Activated CD8-positive, alpha-beta memory T cell treated with anti-CD3 and anti-CD28 coated beads for 1 hour (primary cell): Measurements from ENCODE around the gene NR1H4.
"Not testable (repeated sequence)": the region's sequence is repeated elsewhere in the genome, so short reads cannot be mapped to it uniquely, and the experiment has no call there.

Experiments
- DNase-seq, 2 donors: peaks; one replicate each; pipeline ENCODE4 v3.0.0-alpha.2; 2020; ENCODE audit warnings: low read depth in 1 of 2; ENCODE audit errors: extremely low read depth in 1 of 2

NR1H4 gene

GRCh38 chr12:100473716-100474150, at the start of gene NR1H4:
TSS of gene NR1H4 (plus strand) at chr12:100473866. CDS start at chr12:100493324, 19,458 bp downstream.
- no peak for DNase-seq

GRCh38 chr12:100426145-100426544, 47.5 kb upstream of the NR1H4 start:
- DNase-seq: no peak

- DNase-seq: no peak
These were observed 46.6 kb upstream of the NR1H4 start for GRCh38 chr12:100427078-100427477.

- DNase-seq: not testable (repeated sequence)
These were observed 43.4 kb upstream of the NR1H4 start for GRCh38 chr12:100430251-100430650.

GRCh38 chr12:100433701-100434100, 40.0 kb upstream of the NR1H4 start:
- no peak for DNase-seq

- DNase-seq: no peak
These were observed 39.5 kb upstream of the NR1H4 start for GRCh38 chr12:100434177-100434576.

- DNase-seq: no peak
These were observed 37.7 kb upstream of the NR1H4 start for GRCh38 chr12:100435957-100436356.

GRCh38 chr12:100437038-100437841, 36.4 kb upstream of the NR1H4 start:
- no peak for DNase-seq

- DNase-seq: no peak
These were observed 33.9 kb upstream of the NR1H4 start for GRCh38 chr12:100439797-100440196.

GRCh38 chr12:100442403-100442802, 31.3 kb upstream of the NR1H4 start:
- no peak for DNase-seq

GRCh38 chr12:100443434-100443833, 30.2 kb upstream of the NR1H4 start:
- DNase-seq: no peak

- DNase-seq: no peak
These were observed 28.6 kb upstream of the NR1H4 start for GRCh38 chr12:100445081-100445481.

- DNase-seq: no peak
These were observed 26.3 kb upstream of the NR1H4 start for GRCh38 chr12:100447381-100447780.

- no peak for DNase-seq
These were observed 25.0 kb upstream of the NR1H4 start for GRCh38 chr12:100448656-100449055.

GRCh38 chr12:100450735-100451134, 22.9 kb upstream of the NR1H4 start:
- no peak for DNase-seq

GRCh38 chr12:100453951-100454350, 19.7 kb upstream of the NR1H4 start:
- DNase-seq: no peak

GRCh38 chr12:100455896-100456295, 17.8 kb upstream of the NR1H4 start:
- no peak for DNase-seq

GRCh38 chr12:100458191-100458590, 15.5 kb upstream of the NR1H4 start:
- no peak for DNase-seq

GRCh38 chr12:100460702-100461101, 13.0 kb upstream of the NR1H4 start:
- DNase-seq: no peak

- no peak for DNase-seq
These were observed 12.2 kb upstream of the NR1H4 start for GRCh38 chr12:100461330-100461973.

GRCh38 chr12:100463661-100464060, 10.0 kb upstream of the NR1H4 start:
- DNase-seq: no peak

GRCh38 chr12:100464529-100464928, 9.1 kb upstream of the NR1H4 start:
- DNase-seq: no peak
